Measurements from ENCODE around the gene DIAPH3. TPM values are rescaled to one million over a fixed set of nuclear protein-coding genes. Genes with fewer than 3 reads are reported as not detected.

DIAPH3 gene
- total RNA-seq, 3 donors from 2014 or later, result 1.3 to 5.7 (median 3.1) TPM

DNA sequence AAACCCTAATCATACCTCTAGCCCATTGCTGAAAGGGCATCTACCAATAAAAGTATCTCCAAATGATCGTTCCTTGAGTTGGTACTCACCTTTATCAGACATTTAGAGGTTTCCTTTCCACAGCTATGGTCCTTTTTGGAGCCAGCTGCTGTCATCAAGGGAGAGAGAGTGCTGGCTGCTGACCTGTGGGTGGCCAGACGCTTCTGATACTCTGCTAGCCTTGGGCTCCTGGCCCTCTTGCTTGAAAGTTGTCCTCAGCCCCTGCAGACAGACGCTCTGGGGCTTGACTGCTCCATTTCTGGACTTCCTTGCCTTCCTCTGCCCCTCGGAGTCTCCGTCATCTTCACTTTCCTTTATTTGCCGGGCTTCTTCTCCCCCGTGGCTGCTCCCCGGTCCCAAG, 499.1 kb downstream of the DIAPH3 start:
- H3K9me3 ChIP-seq, result no peaks in the 10 kb centered on the region
- intact Hi-C loops (cut with DNase I, micrococcal nuclease), result loop anchor here in 1 of 2 donors (10.0 kb wide), 1 partner anchor 270 kb away; no protein-coding TSS in a partner anchor
- DNase-seq (no peak), ATAC-seq (no peak)
- no peak for TF ChIP-seq CTCF (IDR thresholded peaks at IDR 0.05)
- no peaks in the 10 kb centered on the region for H3K36me3 ChIP-seq (ENCODE audit: low read depth)
- H3K4me1 ChIP-seq (ENCODE audit: low read depth), result no peaks in the 10 kb centered on the region
- H3K4me3 ChIP-seq, result no peak overlapping the region

GRCh38 chr13:59663707-59664106, 500.0 kb downstream of the DIAPH3 start:
- ATAC-seq (no peak), DNase-seq (no peak)
- no peak for TF ChIP-seq CTCF (IDR thresholded peaks at IDR 0.05)
- Histone ChIP-seq H3K4me1 (ENCODE audit: low read depth) (no peaks in the 10 kb centered on the region), H3K36me3 (ENCODE audit: low read depth) (no peaks in the 10 kb centered on the region), H3K4me3 (no peak overlapping the region), H3K9me3 (no peaks in the 10 kb centered on the region)
- intact Hi-C loops (cut with DNase I, micrococcal nuclease), result loop anchor here in 1 of 2 donors (10.0 kb wide), 1 partner anchor 269 kb away; no protein-coding TSS in a partner anchor

DNA sequence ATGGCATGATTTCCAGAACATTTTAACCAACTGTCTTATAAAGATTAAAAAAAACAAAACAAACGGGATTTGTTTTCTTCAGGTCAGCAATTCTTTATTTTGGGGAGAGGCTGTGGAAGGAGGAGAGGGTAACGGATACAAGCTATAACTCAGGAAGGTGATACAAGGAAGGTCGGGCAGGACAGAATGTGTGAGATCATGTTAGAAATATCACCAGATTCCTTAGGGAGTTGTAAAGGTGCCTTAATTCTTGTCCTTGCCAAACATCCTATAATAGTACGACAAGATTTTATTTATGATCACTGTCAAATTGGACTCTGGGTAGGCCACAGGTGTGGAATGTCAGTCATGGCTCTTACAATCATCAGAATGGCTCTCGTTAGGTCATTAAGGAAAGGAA, 503.1 kb downstream of the DIAPH3 start:
- no peak for TF ChIP-seq CTCF (IDR thresholded peaks at IDR 0.05)
- intact Hi-C loops (cut with DNase I, micrococcal nuclease), result loop anchor here in 1 of 2 donors (10.0 kb wide), 1 partner anchor 266 kb away; no protein-coding TSS in a partner anchor
- DNase-seq, result no peak
- H3K9me3 ChIP-seq, result no peaks in the 10 kb centered on the region
- ATAC-seq, result no peak
- H3K4me1 ChIP-seq (ENCODE audit: low read depth), result no peaks in the 10 kb centered on the region
- no peaks in the 10 kb centered on the region for H3K36me3 ChIP-seq (ENCODE audit: low read depth)
- no peak overlapping the region for H3K4me3 ChIP-seq

DNA sequence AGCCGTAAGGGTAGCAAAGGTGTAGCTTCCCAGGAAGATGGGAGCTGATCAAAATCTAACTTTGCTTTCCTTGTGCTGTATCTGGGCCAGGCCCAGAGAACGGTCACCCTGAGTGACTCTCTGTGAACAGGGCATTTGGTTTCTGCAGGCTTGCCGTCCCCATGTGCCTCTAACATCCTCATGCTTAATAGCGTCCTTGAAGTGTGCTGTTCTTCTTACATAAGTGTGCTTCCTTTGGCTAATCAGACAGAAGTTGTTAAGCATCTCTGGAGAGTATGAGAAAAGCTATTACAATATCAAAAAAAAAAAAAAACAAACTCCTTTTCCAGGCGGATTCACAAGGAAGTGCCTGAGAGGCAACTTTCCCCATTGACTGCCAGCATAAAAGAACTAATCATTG, 503.7 kb downstream of the DIAPH3 start:
- ATAC-seq, result no peak
- intact Hi-C loops (cut with DNase I, micrococcal nuclease), result loop anchor here in 1 of 2 donors (10.0 kb wide), 1 partner anchor 265 kb away; no protein-coding TSS in a partner anchor
- Histone ChIP-seq H3K9me3 (no peaks in the 10 kb centered on the region), H3K4me3 (no peak overlapping the region), H3K36me3 (ENCODE audit: low read depth) (no peaks in the 10 kb centered on the region), H3K4me1 (ENCODE audit: low read depth) (no peaks in the 10 kb centered on the region)
- no peak for DNase-seq
- no peak for TF ChIP-seq CTCF (IDR thresholded peaks at IDR 0.05)

DNA sequence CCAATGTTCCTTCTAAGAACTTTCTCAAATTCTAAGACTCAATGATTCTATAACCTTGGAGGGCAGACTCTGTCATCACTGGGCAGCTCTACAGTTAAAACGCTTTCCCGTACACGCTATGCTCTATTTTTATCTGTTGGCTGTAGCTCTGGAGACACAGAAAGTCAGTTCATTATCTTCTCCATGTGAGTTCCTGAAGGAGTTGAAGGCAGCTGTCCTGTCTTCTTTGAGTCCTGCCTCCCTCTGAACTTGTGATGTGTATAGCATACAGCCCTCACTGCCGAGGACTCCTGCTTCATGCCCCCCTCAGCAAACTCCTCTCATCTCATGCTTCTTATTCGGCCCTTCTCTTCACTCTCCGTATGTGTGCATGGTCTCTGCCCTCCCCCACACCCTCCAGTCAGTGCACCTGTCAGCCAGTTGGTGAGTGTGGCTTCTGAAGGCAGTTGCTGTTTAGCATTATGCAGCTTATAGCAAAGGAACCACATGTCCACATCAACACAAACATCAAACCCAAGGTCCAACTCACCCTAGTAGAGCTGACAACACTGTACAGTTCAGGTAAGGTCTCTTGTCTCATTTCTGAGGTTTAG, 504.9 kb downstream of the DIAPH3 start:
- Histone ChIP-seq H3K36me3 (ENCODE audit: low read depth) (no peaks in the 10 kb centered on the region), H3K9me3 (no peaks in the 10 kb centered on the region), H3K4me1 (ENCODE audit: low read depth) (no peaks in the 10 kb centered on the region), H3K4me3 (no peak overlapping the region)
- intact Hi-C loops (cut with DNase I, micrococcal nuclease), result no loop called here
- no peak for ATAC-seq
- TF ChIP-seq CTCF (IDR thresholded peaks at IDR 0.05), result no peak
- DNase-seq, result no peak
